HEK293 (cell line): ENCODE measurements around the gene UQCRQ.

ENCODE experiments used
- HOXA7 ChIP-seq: sonication (generic); formaldehyde crosslinking; IDR thresholded peaks from 2 replicates; pipeline ENCODE4 v1.8.1; 2022; ENCODE audit warnings: missing genetic modification reagents, borderline replicate concordance
- IKZF3 ChIP-seq: fragments of 450-650 bp; IDR thresholded peaks from 2 replicates; pipeline ENCODE4 v1.5.0; 2018; ENCODE audit warnings: missing biosample characterization, mild to moderate bottlenecking, missing genetic modification characterization, moderate library complexity
- MZF1 ChIP-seq: fragments of 450-650 bp; formaldehyde crosslinking; IDR thresholded peaks from 2 replicates; pipeline ENCODE4 v1.5.1; 2017; ENCODE audit warnings: missing biosample characterization, missing genetic modification characterization, borderline replicate concordance
- RBAK ChIP-seq: fragments of 450-650 bp; formaldehyde crosslinking; IDR thresholded peaks from 2 replicates; pipeline ENCODE4 v1.5.1; 2016; ENCODE audit warnings: missing biosample characterization, missing genetic modification characterization
- TCF7L2 ChIP-seq: IDR thresholded peaks from 2 replicates; pipeline ENCODE4 v1.6.1; 2011; ENCODE audit warnings: low read depth, mild to moderate bottlenecking, inconsistent platforms, low read length, moderate library complexity, borderline replicate concordance
- ZBTB1 ChIP-seq: fragments of 450-650 bp; formaldehyde crosslinking; IDR thresholded peaks from 2 replicates; pipeline ENCODE4 v1.5.1; 2016; ENCODE audit warnings: missing biosample characterization, missing genetic modification characterization
- ZBTB17 ChIP-seq: fragments of 450-650 bp; formaldehyde crosslinking; IDR thresholded peaks from 2 replicates; pipeline ENCODE4 v1.5.1; 2016; ENCODE audit warnings: missing biosample characterization, missing genetic modification characterization
- ZBTB20 ChIP-seq: fragments of 450-650 bp; formaldehyde crosslinking; IDR thresholded peaks from 2 replicates; pipeline ENCODE4 v1.5.1; 2016; ENCODE audit warnings: missing biosample characterization, missing genetic modification characterization
- ZFP41 ChIP-seq: fragments of 450-650 bp; formaldehyde crosslinking; IDR thresholded peaks from 2 replicates; pipeline ENCODE4 v1.5.1; 2016; ENCODE audit warnings: missing biosample characterization, missing genetic modification characterization, borderline replicate concordance
- ZNF121 ChIP-seq: fragments of 450-650 bp; formaldehyde crosslinking; IDR thresholded peaks from 2 replicates; pipeline ENCODE4 v1.5.1; 2016; ENCODE audit warnings: missing biosample characterization, missing genetic modification characterization
- ZNF157 ChIP-seq: fragments of 450-650 bp; formaldehyde crosslinking; IDR thresholded peaks from 2 replicates; pipeline ENCODE4 v1.5.1; 2016; ENCODE audit warnings: missing biosample characterization, missing genetic modification characterization
- ZNF211 ChIP-seq: fragments of 450-650 bp; formaldehyde crosslinking; IDR thresholded peaks from 2 replicates; pipeline ENCODE4 v1.5.1; 2016; ENCODE audit warnings: low read depth, missing biosample characterization, missing genetic modification characterization
- ZNF292 ChIP-seq: fragments of 450-650 bp; formaldehyde crosslinking; IDR thresholded peaks from 2 replicates; pipeline ENCODE4 v1.5.1; 2016; ENCODE audit warnings: low read depth, missing biosample characterization, missing genetic modification characterization, borderline replicate concordance
- ZNF404 ChIP-seq: fragments of 450-650 bp; formaldehyde crosslinking; IDR thresholded peaks from 2 replicates; pipeline ENCODE4 v1.5.1; 2017; ENCODE audit warnings: missing biosample characterization, missing genetic modification characterization
- ZNF473 ChIP-seq: fragments of 450-650 bp; formaldehyde crosslinking; IDR thresholded peaks from 2 replicates; pipeline ENCODE4 v1.5.1; 2017; ENCODE audit warnings: missing biosample characterization, missing genetic modification characterization
- ZNF549 ChIP-seq: fragments of 450-650 bp; IDR thresholded peaks from 2 replicates; pipeline ENCODE4 v1.5.1; 2018; ENCODE audit warnings: missing biosample characterization, missing genetic modification characterization, mild to moderate bottlenecking, inconsistent platforms, moderate library complexity
- ZNF585B ChIP-seq: fragments of 450-650 bp; formaldehyde crosslinking; IDR thresholded peaks from 2 replicates; pipeline ENCODE4 v1.5.1; 2016; ENCODE audit warnings: missing biosample characterization, missing genetic modification characterization
- ZNF624 ChIP-seq: fragments of 450-650 bp; formaldehyde crosslinking; IDR thresholded peaks from 2 replicates; pipeline ENCODE4 v1.5.1; 2017; ENCODE audit warnings: missing biosample characterization, missing genetic modification characterization
- ZNF670 ChIP-seq: fragments of 450-650 bp; formaldehyde crosslinking; IDR thresholded peaks from 2 replicates; pipeline ENCODE4 v1.5.1; 2016; ENCODE audit warnings: missing biosample characterization, missing genetic modification characterization, low read depth
- ZNF677 ChIP-seq: fragments of 450-650 bp; IDR thresholded peaks from 2 replicates; pipeline ENCODE4 v1.5.0; 2018; ENCODE audit warnings: missing biosample characterization, mild to moderate bottlenecking, missing genetic modification characterization, moderate library complexity
- ZNF747 ChIP-seq: fragments of 450-650 bp; formaldehyde crosslinking; IDR thresholded peaks from 2 replicates; pipeline ENCODE4 v1.5.1; 2016; ENCODE audit warnings: missing biosample characterization, missing genetic modification characterization
- ZNF791 ChIP-seq: fragments of 450-650 bp; formaldehyde crosslinking; IDR thresholded peaks from 2 replicates; pipeline ENCODE4 v1.5.1; 2016; ENCODE audit warnings: missing biosample characterization, missing genetic modification characterization
- ZNF843 ChIP-seq: fragments of 450-650 bp; formaldehyde crosslinking; IDR thresholded peaks from 2 replicates; pipeline ENCODE4 v1.5.1; 2016; ENCODE audit warnings: missing biosample characterization, missing genetic modification characterization
- TF ChIP-seq, protein P1 (sequence below): fragments of 450-650 bp; formaldehyde crosslinking; IDR thresholded peaks from 2 replicates; pipeline ENCODE4 v1.5.1; 2017; ENCODE audit warnings: missing biosample characterization, missing genetic modification characterization
- TF ChIP-seq, protein P2 (sequence below): fragments of 450-650 bp; IDR thresholded peaks from 2 replicates; pipeline ENCODE4 v1.5.1; 2018; ENCODE audit warnings: missing biosample characterization, mild to moderate bottlenecking, missing genetic modification characterization
- TF ChIP-seq, protein P3 (sequence below): fragments of 450-650 bp; formaldehyde crosslinking; IDR thresholded peaks from 2 replicates; pipeline ENCODE4 v1.5.1; 2016; ENCODE audit warnings: missing biosample characterization, missing genetic modification characterization, borderline replicate concordance
- TF ChIP-seq, protein P4 (sequence below): fragments of 450-650 bp; formaldehyde crosslinking; IDR thresholded peaks from 2 replicates; pipeline ENCODE4 v1.5.1; 2016; ENCODE audit warnings: missing biosample characterization, missing genetic modification characterization

The UQCRQ gene

DNA sequence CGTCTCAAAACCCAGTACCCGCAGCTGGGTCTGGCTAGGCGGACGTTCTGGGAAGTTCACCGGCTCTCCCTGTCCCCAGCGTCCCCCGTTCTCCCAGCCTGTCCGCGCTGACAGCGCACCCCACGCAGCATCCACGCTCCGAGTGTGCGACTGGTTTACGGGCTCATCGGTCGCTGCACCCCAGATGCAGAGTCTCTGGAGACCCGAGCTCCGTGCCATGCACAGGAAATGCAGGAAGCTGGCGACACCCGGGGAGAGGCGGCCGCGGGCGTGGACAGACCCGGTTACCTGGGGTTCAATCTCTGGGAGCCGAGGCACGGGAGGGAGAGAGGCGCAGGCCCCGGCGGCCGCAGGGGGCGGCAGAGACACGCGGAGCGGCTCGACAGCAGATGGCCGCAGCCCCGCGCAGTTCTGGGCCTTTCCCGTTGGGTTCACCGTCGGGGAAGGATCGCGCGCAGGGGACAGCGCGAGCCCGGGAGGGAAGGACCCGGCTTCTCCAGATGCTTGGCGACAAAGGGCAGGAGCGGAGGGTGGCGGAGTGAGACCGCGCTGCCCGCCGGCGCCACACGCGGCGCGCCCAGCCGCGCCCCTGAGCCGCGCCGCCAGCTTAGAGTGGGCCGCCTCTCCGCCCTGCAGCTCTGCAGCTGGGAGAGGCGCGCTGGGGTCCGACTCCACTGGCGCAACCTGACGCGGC lies 36.6 kb upstream of the UQCRQ start (continued):
- TF ChIP-seq ZNF473 (tag by site-specific recombination) (no peak), ZFP41 (tag by site-specific recombination) (no peak), RBAK (tag by site-specific recombination) (no peak), IKZF3 (tag by site-specific recombination) (no peak; the same call in 1 of the 2 replicates), MZF1 (tag by site-specific recombination) (no peak), ZNF404 (tag by site-specific recombination) (no peak), ZNF791 (tag by site-specific recombination) (no peak), ZNF292 (tag by site-specific recombination) (no peak), ZNF157 (tag by site-specific recombination) (no peak), ZNF211 (tag by site-specific recombination) (no peak), ZNF585B (tag by site-specific recombination) (no peak), TCF7L2 (no peak), ZBTB17 (tag by site-specific recombination) (no peak), ZBTB20 (tag by site-specific recombination) (peak; percentile 42; the same call in 1 of the 2 replicates), ZNF747 (no peak), ZNF670 (tag by site-specific recombination) (no peak), ZNF677 (tag by site-specific recombination) (no peak), ZNF121 (tag by site-specific recombination) (peak; percentile 20; the same call in 1 of the 2 replicates), ZNF549 (tag by site-specific recombination) (no peak), ZNF843 (peak; percentile 33; the same call in 1 of the 2 replicates), ZBTB1 (tag by site-specific recombination) (no peak), HOXA7 (no peak), ZNF624 (no peak)
- TF ChIP-seq, protein P1, sequence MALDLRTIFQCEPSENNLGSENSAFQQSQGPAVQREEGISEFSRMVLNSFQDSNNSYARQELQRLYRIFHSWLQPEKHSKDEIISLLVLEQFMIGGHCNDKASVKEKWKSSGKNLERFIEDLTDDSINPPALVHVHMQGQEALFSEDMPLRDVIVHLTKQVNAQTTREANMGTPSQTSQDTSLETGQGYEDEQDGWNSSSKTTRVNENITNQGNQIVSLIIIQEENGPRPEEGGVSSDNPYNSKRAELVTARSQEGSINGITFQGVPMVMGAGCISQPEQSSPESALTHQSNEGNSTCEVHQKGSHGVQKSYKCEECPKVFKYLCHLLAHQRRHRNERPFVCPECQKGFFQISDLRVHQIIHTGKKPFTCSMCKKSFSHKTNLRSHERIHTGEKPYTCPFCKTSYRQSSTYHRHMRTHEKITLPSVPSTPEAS (tag by site-specific recombination), result no peak
- TF ChIP-seq, protein P2, sequence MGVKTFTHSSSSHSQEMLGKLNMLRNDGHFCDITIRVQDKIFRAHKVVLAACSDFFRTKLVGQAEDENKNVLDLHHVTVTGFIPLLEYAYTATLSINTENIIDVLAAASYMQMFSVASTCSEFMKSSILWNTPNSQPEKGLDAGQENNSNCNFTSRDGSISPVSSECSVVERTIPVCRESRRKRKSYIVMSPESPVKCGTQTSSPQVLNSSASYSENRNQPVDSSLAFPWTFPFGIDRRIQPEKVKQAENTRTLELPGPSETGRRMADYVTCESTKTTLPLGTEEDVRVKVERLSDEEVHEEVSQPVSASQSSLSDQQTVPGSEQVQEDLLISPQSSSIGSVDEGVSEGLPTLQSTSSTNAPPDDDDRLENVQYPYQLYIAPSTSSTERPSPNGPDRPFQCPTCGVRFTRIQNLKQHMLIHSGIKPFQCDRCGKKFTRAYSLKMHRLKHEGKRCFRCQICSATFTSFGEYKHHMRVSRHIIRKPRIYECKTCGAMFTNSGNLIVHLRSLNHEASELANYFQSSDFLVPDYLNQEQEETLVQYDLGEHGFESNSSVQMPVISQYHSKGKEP (tag by site-specific recombination), result no peak
- TF ChIP-seq, protein P3, sequence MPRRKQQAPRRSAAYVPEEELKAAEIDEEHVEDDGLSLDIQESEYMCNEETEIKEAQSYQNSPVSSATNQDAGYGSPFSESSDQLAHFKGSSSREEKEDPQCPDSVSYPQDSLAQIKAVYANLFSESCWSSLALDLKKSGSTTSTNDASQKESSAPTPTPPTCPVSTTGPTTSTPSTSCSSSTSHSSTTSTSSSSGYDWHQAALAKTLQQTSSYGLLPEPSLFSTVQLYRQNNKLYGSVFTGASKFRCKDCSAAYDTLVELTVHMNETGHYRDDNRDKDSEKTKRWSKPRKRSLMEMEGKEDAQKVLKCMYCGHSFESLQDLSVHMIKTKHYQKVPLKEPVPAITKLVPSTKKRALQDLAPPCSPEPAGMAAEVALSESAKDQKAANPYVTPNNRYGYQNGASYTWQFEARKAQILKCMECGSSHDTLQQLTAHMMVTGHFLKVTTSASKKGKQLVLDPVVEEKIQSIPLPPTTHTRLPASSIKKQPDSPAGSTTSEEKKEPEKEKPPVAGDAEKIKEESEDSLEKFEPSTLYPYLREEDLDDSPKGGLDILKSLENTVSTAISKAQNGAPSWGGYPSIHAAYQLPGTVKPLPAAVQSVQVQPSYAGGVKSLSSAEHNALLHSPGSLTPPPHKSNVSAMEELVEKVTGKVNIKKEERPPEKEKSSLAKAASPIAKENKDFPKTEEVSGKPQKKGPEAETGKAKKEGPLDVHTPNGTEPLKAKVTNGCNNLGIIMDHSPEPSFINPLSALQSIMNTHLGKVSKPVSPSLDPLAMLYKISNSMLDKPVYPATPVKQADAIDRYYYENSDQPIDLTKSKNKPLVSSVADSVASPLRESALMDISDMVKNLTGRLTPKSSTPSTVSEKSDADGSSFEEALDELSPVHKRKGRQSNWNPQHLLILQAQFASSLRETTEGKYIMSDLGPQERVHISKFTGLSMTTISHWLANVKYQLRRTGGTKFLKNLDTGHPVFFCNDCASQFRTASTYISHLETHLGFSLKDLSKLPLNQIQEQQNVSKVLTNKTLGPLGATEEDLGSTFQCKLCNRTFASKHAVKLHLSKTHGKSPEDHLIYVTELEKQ (tag by site-specific recombination), result no peak
- TF ChIP-seq, protein P4, sequence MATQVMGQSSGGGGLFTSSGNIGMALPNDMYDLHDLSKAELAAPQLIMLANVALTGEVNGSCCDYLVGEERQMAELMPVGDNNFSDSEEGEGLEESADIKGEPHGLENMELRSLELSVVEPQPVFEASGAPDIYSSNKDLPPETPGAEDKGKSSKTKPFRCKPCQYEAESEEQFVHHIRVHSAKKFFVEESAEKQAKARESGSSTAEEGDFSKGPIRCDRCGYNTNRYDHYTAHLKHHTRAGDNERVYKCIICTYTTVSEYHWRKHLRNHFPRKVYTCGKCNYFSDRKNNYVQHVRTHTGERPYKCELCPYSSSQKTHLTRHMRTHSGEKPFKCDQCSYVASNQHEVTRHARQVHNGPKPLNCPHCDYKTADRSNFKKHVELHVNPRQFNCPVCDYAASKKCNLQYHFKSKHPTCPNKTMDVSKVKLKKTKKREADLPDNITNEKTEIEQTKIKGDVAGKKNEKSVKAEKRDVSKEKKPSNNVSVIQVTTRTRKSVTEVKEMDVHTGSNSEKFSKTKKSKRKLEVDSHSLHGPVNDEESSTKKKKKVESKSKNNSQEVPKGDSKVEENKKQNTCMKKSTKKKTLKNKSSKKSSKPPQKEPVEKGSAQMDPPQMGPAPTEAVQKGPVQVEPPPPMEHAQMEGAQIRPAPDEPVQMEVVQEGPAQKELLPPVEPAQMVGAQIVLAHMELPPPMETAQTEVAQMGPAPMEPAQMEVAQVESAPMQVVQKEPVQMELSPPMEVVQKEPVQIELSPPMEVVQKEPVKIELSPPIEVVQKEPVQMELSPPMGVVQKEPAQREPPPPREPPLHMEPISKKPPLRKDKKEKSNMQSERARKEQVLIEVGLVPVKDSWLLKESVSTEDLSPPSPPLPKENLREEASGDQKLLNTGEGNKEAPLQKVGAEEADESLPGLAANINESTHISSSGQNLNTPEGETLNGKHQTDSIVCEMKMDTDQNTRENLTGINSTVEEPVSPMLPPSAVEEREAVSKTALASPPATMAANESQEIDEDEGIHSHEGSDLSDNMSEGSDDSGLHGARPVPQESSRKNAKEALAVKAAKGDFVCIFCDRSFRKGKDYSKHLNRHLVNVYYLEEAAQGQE, result no peak
